Endothelial cell of umbilical vein (primary cell): ENCODE results near the gene UROC1.

Experiments
- POLR2A ChIP-seq: IDR thresholded peaks from 2 replicates; pipeline ENCODE4 v1.6.1; 2012; ENCODE audit warnings: low read depth, mild to moderate bottlenecking, control low read depth, low read length
- TF ChIP-seq, protein P1 (sequence below): IDR thresholded peaks from 2 replicates; pipeline ENCODE4 v1.6.1; 2011; ENCODE audit not compliant: insufficient read depth, insufficient read length
- TF ChIP-seq, protein P2 (sequence below), 2 donors: IDR thresholded peaks; 1 replicate in 1 of 2; 2 replicates in 1 of 2; pipeline ENCODE4 v1.5.1; 2011; ENCODE audit warnings: low read length in 2 of 2, mild to moderate bottlenecking in 2 of 2, moderate library complexity in 2 of 2, control low read depth in 1 of 2, inconsistent platforms in 1 of 2, low read depth in 1 of 2; ENCODE audit not compliant: insufficient read depth in 1 of 2; ENCODE audit errors: extremely low read depth in 1 of 2

DNA sequence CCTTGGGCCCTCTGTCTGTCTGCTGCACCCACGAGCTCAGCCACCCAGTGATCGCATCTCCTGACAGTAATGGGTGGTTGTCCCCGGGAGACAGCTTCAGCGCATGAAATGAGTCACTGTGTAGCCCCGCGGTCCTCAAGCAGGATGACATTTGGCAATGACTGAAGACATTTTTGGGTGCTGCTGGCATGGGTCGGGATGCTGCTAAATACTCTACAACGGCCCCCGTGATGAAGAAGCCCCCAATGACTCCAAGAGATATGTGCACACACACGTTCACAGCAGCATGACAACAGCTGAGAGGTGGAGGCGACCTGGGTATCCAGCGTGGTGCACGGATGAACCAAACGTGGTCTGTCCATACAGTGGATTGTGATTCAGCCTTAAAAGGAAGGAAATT is 24.5 kb downstream of the UROC1 start:
- TF ChIP-seq, protein P1, sequence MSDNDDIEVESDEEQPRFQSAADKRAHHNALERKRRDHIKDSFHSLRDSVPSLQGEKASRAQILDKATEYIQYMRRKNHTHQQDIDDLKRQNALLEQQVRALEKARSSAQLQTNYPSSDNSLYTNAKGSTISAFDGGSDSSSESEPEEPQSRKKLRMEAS, result no peak
- TF ChIP-seq POLR2A, result no peak
- TF ChIP-seq, protein P2, sequence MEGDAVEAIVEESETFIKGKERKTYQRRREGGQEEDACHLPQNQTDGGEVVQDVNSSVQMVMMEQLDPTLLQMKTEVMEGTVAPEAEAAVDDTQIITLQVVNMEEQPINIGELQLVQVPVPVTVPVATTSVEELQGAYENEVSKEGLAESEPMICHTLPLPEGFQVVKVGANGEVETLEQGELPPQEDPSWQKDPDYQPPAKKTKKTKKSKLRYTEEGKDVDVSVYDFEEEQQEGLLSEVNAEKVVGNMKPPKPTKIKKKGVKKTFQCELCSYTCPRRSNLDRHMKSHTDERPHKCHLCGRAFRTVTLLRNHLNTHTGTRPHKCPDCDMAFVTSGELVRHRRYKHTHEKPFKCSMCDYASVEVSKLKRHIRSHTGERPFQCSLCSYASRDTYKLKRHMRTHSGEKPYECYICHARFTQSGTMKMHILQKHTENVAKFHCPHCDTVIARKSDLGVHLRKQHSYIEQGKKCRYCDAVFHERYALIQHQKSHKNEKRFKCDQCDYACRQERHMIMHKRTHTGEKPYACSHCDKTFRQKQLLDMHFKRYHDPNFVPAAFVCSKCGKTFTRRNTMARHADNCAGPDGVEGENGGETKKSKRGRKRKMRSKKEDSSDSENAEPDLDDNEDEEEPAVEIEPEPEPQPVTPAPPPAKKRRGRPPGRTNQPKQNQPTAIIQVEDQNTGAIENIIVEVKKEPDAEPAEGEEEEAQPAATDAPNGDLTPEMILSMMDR (IDR thresholded peaks at IDR 0.05; ENCODE audit: extremely low read depth in 1 of 2, insufficient read depth in 1 of 2, low read depth in 1 of 2, low read length in 2 of 2), result no peak
